ENCODE data around the gene LY86.
"Not testable (repeated sequence)": the region's sequence is repeated elsewhere in the genome, so short reads cannot be mapped to it uniquely, and the experiment has no call there.

Gene LY86

DNA sequence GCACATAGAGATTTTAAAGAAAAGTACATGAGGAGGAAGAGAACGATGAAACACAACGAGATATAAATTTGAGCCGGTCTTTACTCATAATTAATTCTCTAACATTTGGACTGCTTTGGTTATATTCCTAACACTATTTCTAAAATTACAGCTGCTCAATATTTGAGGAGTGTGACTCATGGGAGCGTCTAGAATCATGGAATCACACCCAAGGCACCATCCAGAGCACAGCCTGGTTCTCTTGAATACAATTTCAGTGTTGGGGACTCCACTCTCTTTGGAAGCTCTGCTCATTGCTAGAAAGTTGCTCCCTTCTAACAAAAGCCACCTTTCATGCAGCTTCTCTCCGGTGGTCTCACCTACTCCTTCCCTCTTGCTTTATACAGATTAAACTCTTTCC lies 64.4 kb downstream of the LY86 start:
- DNase-seq (ENCODE audit: low read depth in 2 of 2, low spot score in 1 of 2): no peak

DNA sequence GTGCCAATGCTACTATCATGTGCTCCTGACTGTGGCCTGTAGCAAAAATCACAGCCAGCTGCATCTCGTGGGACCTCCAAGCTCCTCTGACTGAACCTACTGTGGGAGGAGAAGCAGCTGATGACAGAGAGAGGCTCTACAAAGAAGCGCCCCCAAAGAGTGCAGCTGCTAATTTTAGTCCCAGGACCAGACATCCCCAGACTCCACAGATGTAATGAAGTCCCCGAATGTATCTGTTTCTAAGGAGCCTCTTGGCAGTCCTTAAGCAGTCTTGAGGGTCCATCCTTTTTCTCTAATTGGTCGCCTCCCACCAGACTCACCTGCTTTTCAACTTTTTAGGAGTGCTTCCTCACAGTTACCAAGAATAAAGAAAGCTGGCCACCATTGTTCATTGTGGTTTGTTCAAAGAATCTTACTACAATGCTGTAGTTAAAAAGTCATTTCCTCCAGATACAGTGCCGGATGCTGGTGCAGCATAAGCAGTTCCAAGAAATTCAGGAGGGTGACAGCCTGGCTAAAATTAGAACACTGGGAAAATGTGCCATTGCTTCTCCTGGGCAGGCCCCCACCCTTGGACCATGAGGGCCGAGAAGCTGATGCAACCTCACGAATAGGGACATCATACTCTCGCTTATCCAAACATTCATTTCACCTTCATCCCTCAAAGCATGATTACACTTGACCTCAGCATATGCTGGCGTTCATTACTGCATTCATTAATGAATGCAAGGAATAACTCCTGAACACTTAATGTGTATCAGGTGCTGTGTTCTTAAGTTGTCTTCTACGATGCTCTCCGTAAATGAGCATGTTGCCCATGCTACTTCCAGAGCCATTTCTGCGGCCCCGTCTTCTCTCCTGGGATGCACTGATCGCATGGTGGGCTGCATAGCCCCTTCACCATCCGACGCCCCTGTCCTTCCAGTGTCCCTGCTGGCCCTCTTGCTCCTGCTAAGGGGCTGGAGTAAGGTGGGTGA lies 66.4 kb downstream of the LY86 start:
- no peak for DNase-seq (ENCODE audit: low read depth in 2 of 2, low spot score in 1 of 2)

DNA sequence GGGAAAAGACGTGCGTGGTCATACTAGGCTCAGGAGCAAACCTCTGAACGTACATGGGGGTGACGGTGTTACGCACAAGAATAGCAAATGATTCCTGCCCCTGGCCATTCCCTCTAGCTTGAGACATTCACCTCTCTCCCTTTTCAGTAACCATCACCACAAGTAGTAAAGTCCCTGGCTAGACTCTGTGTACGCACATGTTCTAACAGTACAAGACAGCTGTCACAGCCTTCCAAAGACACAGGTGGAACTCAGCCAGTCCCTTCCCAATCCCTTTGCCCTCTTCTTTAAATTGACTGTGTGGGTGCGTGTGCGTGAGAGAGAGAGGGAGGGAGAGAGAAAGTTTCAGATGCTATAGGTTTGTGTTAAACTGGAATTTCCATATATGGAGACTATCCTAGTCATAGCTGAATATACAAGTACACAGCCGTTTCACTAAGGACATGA lies 67.3 kb downstream of the LY86 start:
- no peak for DNase-seq (ENCODE audit: low read depth in 2 of 2, low spot score in 1 of 2)

DNA sequence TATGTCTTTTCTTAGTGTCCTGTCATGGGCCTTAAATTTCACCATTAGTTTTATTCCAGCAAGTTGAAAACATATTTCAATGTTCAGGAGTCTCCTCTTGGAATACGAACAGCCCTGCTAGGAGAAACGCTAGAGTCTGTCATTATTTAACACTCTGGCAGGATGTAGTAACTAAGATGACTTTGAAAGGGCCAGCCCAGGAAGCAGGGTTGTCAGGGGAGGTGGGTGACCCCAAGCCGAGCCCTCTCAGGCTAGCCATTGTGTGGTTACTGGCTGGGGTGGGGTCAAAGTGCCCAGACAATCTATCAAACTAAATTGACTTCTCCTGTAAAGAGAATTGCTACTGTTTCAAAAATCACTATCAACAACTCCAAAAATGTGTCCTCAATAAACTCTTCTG lies 67.8 kb downstream of the LY86 start:
- no peak for DNase-seq (ENCODE audit: low read depth in 2 of 2, low spot score in 1 of 2)

DNA sequence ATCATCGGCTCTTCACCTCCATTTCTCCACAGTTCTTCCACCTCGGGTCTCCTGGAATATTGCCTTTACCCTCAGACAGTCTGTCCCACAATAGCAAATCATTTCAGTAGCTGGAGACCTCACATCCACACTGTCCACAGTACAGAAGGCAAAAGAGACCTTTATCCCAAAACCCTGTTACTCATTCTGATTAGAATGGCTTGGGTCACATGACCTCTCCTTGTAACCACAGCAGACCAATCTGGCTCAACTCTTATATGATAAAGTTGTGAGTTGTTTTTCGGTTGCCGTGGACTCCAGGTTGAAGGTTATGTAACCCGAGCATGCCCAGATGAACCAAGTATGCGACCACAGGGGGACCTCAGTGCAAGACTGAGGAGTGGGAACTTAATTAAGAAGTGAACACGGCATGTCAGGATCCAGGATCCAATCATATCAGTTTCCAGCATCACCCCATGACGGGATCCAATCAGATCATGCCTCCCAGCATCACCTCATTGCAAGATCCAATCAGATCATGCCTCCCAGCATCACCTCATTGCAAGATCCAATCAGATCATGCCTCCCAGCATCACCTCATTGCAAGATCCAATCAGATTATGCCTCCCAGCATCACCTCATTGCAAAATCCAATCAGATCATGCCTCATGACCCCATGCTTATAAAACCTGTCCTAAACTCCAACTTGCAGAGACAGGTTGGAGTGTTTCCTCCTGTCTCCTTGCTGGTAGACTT lies 68.7 kb downstream of the LY86 start:
- no peak for DNase-seq (ENCODE audit: low read depth in 2 of 2, low spot score in 1 of 2)

DNA sequence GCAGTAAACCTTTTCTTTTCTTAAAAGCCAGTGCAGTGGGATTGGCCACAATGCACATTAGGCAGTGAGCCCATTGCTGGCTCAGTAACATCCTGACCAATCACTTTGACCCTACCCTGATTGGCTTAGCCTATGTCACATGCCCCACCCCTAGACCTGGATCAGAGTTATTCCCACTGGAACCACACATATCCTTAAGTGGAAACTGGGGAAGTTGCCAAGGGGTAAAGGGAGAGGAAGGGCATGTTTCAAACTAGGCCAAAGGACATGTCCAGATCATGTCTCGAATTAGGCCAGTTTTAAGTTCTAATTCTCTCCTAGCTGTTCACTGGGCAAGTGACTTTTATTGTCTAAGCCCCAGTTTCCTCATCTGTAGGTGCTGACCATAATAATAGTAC lies 69.3 kb downstream of the LY86 start:
- no peak for DNase-seq (ENCODE audit: low read depth in 2 of 2, low spot score in 1 of 2)

DNA sequence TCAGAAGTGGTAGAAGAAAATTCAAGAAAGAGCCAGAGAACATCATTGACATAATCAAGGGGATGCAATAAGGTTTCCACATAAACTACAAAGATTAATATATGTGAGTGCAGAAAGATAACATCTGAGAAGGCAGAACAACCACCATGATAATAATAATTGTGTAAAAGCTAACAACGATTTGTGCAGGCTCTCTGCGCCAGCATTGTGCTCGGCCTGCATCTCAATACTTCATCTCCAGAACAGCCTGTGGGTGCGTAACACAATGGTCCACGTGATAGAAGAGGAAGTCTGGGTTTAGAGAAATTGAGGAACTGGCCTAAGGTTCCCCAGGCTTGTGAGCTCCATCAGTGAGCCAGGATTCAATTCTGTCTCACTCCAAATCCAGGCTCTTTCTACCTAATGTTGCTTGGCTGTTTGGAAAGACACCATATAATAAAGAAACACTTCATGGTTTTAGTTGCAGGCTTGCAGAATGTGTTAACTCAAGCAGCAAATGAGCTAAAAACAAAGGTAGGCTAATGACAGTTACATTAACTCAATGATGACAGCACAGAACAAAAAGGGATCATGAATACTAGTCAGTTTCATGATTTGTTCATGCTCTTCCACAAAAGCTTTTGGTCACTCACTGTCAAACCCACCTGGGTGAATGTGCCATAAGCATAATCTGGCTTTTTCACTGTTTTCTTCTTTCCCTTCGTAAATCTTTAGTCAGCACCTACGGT lies 71.2 kb downstream of the LY86 start:
- DNase-seq (ENCODE audit: low read depth in 2 of 2, low spot score in 1 of 2): no peak

DNA sequence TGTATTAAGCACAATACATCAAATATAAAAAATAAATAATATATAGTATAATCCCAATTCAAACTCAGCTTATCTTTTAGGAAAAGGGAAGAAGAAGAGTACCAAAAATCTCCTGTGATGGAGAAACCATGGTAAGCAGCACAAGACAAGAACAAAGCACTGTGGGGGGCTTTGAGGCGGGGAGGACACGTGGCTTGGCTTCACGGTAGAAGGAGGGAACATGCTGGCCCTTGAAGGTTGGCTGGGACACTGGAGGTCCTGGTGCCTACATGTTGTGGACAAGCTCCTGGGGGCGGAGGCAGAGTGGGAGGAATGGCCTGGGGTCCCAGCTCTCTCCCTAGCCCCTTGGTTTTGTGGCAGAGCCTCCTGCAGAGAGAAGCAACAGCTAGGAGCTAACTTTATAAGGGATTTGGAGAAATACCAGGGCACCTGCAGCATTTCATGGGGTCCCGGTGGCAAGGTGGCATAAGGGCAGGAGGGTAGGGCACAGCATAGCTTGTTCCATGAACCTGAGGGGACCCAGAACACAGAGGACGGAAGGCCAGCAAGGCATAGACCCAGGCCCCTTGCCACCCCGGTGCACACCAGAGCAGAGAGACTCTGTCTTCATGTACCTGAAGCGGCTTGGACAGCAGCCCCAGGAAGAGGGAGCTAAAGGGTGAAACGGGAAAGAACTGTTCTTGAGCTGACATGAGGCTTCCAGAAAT lies 72.0 kb downstream of the LY86 start:
- DNase-seq (ENCODE audit: low read depth in 2 of 2, low spot score in 1 of 2): no peak

DNA sequence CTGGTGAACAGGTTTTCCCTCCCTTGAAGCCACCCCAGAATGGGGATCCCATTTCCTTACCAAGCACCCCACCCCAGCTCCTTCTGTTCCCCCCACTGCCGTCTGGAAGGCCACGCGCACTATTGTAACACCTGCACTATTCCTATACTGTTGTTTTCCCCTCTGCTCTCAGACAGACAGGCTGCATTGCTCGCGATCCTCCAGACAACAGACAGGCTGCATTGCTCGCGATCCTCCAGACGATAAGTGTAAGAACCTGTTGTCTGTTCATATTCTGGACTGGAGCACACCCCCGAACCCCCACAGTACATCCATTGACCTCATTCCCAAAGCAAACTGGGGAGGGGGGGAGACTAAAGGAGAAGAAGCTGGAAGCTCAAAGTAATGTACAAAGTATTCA lies 72.7 kb downstream of the LY86 start:
- no peak for DNase-seq (ENCODE audit: low read depth in 2 of 2, low spot score in 1 of 2)

DNA sequence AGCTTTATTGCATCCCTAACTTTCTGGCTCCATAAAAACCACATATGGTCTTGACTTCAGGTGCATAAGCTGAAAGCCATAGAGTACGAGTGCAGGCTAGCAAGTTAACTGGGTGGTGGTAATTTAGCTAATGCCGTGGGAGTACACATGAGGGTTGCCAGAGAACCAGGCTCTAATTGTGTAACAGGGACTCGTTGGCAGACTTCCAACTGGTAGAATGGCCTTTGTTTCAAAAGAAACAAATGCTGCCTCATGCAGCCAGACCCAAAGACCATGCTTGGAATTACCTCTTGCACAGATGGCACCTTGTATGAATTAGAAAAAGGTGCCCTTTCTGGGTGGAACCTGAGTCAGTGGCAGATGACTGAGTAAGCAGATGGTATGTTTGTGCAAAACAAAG lies 73.2 kb downstream of the LY86 start:
- no peak for DNase-seq (ENCODE audit: low read depth in 2 of 2, low spot score in 1 of 2)

DNA sequence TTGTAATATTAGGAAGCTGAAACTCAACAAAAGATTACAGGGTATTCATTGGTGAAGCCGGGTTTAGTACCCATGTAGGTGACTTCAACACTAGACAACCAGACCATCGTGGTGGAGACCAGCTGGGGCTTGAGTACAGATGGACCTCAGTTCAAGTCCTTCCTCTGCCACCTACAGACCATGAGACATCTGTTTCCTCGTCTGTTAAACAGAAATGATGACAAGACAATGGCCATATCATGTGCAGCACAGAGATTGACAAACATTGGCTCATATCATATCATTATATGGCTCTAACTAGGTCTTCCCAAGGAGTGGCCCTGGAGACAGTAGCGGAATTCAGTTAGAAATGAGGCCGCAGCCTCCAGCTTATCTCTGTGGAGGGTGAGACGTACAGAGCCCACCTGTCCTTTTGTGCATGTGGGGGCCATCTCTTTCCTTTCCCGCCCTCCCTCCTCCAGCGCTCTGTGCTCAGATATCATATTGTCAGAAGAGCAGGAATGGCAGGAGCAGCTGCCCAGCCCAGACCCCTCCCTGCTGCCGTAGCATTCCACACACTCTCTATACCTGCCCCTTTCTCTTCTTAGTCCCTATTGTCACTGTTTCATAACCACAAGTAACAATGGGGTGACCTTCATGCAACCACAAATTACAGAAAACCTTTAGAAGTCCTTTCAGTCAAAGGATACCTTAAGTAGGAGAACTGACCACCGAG lies 75.1 kb downstream of the LY86 start:
- DNase-seq (ENCODE audit: low read depth in 2 of 2, low spot score in 1 of 2): no peak

DNA sequence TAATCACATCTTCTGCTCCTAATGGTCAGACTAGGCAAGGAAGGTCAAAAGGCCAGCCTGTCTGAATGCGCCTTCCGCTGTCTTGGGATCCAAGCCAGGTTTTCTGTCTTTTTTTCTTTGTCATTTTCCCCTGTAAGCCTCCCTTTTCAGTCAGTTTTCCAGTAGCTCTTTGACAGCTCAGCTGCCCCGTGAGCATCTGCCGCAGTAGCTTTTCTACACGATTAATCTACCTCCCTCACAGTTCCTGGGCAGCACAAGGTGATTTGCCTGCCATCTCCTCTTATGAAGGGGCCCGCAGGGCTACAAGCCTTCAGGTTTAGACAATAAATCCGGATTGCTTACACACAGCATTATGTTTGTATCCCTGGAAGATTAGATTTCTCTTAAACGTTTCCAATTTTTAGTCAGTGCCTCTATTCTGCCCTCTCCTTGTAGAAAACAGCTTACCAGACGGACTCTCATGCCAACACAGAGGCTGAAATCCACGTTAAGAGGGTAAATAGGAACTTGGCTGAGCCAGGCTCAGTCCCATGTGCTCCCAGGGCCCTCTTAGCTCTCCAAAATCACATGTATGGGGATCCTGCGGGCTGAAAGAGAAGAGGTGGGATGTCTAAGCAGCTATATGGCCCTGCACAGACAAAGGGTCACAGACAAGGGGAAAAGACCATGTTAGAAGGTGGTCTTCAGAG lies 77.2 kb downstream of the LY86 start:
- no peak for DNase-seq (ENCODE audit: low read depth in 2 of 2, low spot score in 1 of 2)

DNA sequence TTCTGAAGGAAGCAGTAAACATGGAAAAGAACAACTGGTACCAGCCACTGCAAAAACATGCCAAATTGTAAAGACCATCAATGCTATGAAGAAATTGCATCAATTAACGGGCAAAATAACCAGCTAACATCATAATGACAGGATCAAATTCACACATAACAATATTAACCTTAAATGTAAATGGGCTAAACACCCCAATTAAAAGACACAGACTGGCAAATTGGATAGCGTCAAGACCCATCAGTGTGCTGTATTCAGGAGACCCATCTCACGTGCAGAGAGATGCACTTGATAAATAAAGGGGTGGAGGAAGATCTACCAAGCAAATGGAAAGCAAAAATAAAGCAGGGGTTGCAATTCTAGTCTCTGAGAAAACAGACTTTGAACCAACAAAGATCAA lies 81.6 kb downstream of the LY86 start:
- not testable (repeated sequence) for DNase-seq (ENCODE audit: low read depth in 2 of 2, low spot score in 1 of 2)

DNA sequence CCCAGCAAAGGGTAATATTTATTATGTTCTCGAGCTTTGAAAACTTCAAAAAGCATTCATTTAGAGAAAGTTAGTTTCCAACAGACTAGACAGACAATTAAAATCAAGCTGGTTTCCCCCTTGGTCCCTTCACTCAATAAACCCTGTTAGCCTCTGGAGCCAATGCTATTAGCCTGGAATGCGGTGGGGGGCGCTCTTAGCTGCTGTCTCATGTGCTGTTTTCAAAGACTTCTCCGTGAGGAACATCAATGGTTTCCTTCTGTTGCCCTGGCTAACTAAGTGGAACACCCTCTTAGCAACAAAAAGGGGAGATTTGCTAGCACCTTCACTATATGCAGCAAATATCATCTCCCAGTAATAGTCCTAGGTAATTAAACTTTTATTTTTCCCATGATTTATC lies 86.4 kb downstream of the LY86 start:
- DNase-seq (ENCODE audit: low read depth in 2 of 2, low spot score in 1 of 2): no peak

DNA sequence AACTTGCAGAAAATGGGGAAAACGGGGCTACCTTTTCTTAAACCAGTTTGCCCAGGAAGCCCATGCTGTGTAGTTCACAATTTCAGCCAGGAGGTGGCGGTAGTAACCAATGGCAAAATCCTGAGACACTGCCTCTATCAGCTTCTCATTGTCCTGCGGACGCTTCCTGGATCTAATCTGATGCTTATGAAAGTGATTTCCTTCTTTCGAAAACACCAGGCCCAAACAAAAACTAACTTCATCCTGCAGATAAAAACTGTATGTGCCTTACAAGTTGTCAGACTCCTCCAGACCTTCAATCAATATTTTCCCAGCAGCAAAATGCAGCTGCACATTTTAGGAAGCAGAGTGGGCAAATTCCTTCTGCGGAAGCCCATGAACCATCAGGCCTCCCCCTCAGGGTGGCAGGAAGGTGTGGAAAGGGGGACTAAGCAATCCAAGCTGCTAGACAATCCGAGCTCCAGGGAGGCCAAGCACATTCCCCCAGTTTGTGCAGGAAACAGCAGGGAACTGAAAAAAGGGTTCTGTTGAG lies 88.5 kb downstream of the LY86 start:
- DNase-seq (ENCODE audit: low read depth in 2 of 2, low spot score in 1 of 2): peak; percentile 61 to 63

DNA sequence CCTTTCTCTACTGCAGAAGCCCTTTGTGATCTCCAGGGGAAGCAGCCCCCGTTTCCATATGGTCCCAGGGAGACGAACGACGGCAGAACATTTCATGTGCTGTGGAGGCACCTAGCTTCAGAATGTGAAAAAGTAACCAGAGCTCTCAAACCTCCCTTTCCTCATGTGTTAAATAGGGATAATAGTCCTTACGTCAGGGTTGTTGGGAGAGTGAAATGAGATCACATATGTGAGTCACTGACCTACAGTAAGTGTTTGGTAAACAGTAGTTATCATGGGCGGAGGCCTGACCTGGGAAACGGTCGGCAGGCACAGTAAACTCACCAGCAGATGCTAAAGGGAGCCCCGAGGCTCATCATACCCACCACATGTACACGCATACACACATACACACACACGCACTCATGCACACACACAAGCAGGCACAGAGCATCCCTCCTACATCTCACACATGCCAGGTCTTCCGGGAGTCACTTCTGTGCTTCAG lies 89.7 kb downstream of the LY86 start:
- no peak for DNase-seq (ENCODE audit: low read depth in 2 of 2, low spot score in 1 of 2)

DNA sequence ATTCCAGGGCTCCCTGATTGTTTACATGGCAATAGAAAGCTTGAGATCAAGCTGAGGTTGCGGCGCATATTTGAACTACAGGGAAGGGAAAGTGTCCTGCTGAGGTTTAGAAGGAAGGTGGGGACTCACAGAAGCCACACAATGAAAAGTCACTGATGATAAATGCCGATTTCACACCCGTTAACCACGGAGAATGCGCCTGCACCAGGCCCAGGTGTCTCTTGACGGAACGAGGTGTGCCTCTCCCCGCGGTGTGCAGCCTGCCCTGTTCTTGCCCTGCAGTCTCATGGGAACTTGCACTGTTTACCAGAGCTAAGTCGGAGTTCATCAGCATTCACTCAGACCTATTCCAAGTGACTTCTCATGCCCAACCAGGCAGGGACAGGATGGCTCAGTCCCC lies 90.3 kb downstream of the LY86 start:
- no peak for DNase-seq (ENCODE audit: low read depth in 2 of 2, low spot score in 1 of 2)

DNA sequence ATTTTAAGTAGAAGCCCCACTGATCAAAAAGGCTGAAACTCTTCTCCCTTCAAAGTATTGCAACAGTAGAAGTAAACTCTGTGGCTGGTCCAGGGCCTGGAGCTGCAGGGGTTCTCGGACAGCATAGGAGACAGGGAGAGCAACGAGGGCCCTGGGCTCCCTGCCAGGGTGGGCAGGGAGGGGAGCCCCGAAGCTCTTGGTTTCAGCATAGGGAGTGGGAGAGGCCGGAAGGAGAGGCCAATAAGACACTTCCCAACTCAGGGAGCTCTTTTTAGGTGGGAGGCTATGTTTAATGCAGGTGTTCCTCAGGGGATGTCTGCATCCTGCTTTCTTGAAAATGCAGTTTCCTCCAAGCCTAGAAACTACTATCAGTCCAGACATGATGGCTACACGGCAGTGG lies 91.1 kb downstream of the LY86 start:
- DNase-seq (ENCODE audit: low read depth in 2 of 2, low spot score in 1 of 2): no peak

DNA sequence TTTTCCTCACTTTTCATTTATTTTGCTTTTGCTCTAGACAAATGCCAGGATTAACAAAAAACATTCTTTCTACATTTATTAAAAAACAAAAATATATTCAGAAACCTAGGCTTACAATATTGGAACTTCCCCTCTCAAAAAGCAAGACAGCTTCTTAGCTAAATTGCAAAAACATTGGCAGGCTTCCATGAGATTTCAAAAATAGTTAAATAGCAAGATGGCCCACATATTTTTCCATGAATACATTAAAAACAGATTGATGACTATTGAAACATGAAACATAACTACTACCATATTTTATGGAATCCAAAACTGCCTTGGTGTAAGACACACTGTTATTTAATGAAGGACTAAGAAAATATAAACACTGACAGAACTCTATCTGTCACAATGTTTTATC lies 92.0 kb downstream of the LY86 start:
- no peak for DNase-seq (ENCODE audit: low read depth in 2 of 2, low spot score in 1 of 2)
